GM19023 (cell line): Measurements from ENCODE around the gene LYSMD4.

ENCODE experiments used
- ATAC-seq: cut with Tn5 transposase; IDR thresholded peaks from one replicate; pipeline ENCODE4 v1.9.1; 2021; ENCODE audit warnings: mild to moderate bottlenecking, moderate library complexity; ENCODE audit not compliant: unreplicated experiment

The LYSMD4 gene

GRCh38 chr15:99707473-99708270 lies 25.6 kb downstream of the LYSMD4 start:
- ATAC-seq = no peak

- ATAC-seq = no peak
Measured at GRCh38 chr15:99706557-99707303, 26.5 kb downstream of the LYSMD4 start.

- ATAC-seq = peak; percentile 74
Measured at GRCh38 chr15:99704444-99704838, 28.8 kb downstream of the LYSMD4 start.

GRCh38 chr15:99703603-99704443 lies 29.4 kb downstream of the LYSMD4 start:
- ATAC-seq = peak; percentile 17

- no peak for ATAC-seq
Measured at GRCh38 chr15:99702895-99703602, 30.2 kb downstream of the LYSMD4 start.

GRCh38 chr15:99696096-99696495 lies 37.1 kb downstream of the LYSMD4 start:
- no peak for ATAC-seq

- no peak for ATAC-seq
Measured at GRCh38 chr15:99692825-99693224, 40.4 kb downstream of the LYSMD4 start.

- ATAC-seq = no peak
Measured at GRCh38 chr15:99686290-99686689, 46.9 kb downstream of the LYSMD4 start.

- no peak for ATAC-seq
Measured at GRCh38 chr15:99683000-99683670, 50.1 kb downstream of the LYSMD4 start.

- ATAC-seq = no peak
Measured at GRCh38 chr15:99682455-99682854, 50.8 kb downstream of the LYSMD4 start.

GRCh38 chr15:99681990-99682389 lies 51.2 kb downstream of the LYSMD4 start:
- no peak for ATAC-seq

GRCh38 chr15:99680276-99680675 lies 53.0 kb downstream of the LYSMD4 start:
- no peak for ATAC-seq

- ATAC-seq = no peak
Measured at GRCh38 chr15:99677540-99678134, 55.6 kb downstream of the LYSMD4 start.
